ENCODE data around the gene RNASE13.
"Not testable (repeated sequence)": the region's sequence is repeated elsewhere in the genome, so short reads cannot be mapped to it uniquely, and the experiment has no call there.

The RNASE13 gene

DNA sequence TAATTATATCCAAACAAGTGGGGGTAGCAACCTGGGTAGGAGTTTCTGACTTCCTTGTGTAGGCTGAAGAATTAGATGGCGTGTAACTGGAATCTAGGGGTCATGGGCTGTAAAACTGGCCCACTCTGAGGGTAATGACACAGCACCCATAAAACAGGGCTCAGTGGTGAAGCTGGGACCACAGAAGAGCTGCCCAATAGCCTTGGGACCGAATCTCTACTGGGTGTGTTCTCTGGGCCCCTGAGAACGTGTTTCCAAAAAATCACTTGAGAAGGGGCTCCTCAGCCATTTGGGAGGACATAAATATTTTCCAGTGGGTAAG, 26.7 kb upstream of the RNASE13 start:
- no peak for DNase-seq

DNA sequence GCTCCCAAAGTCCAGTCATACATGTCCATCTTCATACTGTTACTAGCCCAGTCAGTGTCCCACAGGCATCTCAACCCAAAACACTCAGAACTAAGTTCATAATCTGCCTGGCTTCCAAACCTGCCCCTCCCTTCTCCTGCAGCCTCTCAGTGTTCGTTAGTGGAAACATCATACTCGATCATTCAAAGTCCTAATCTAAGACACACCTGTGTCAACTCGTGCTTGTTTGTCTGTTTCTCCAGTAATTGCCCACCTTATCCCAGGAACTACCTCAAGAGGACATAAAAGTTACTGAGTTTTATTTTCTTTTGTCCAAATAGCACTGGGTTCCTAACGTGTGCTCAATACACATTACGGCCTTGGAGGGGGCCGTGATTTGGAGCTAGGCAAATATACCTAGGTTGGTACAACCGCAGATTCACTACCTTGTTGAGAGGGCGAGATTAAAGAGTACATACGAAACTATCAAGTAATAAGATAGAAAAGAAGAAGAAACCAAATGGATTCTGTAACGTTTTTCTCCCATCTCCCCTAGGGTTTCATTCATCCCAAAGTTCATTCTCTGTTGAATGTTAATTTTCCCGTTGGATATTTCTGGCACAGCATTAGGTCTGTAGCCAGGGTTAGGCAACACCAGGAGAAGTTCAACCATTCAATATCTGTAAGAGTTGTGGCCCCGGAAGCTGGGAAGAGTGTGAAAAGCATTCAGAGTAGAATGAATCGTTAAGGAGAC, 26.2 kb upstream of the RNASE13 start:
- no peak for DNase-seq

DNA sequence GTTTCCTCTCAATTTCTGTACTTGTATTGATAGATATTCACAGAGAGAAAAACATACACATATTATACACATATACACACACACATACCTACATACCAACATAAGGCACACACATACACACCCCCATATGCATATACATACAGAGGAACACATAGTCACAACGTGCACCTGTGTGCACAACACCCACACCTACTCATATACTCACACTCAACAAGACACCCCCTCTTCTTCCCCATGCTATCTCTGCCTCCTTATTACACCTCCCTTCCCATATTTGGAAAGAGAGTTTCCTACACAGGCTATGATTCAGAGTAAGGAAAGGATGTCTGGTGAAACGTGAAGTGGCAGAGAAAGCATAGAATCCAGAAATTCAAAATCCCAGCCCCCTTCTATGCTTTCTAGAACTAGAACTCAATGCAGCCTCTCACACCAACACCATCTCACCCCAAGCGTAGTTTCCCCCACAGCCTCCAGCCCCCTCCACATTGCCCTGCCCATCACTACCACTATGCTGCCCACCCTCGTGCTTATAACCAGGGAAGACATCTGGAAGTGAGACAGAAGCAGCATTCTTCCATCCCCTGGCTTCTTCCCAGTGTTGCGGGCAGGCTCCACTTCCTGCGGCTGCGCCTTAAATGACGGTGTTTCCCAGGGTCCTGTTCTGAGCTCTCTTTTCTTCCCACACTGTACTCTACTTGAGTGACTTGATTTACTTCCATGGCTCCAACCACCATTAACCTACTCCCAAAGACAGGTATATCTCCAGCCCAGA, 25.4 kb upstream of the RNASE13 start:
- DNase-seq, result no peak

DNA sequence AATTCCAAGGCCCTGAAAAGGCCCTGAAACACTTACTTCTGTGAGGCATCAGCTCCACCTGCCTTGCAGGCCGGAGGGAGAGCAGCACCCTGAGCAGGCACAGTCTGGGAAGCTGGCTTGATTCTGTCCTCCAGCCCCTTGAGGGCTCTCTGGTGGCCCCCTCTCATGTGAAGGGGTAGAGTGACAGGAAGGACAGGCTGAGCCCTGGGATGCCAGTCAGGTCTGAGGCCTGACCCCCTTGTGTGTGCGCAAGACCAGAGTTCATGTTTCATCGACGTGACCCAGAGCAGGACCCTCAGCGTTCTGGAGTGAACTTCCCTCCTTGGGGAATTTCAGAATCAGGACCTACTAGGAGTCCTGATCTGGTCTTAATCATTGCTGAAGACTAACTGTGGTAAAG, 24.3 kb upstream of the RNASE13 start:
- DNase-seq, result no peak

DNA sequence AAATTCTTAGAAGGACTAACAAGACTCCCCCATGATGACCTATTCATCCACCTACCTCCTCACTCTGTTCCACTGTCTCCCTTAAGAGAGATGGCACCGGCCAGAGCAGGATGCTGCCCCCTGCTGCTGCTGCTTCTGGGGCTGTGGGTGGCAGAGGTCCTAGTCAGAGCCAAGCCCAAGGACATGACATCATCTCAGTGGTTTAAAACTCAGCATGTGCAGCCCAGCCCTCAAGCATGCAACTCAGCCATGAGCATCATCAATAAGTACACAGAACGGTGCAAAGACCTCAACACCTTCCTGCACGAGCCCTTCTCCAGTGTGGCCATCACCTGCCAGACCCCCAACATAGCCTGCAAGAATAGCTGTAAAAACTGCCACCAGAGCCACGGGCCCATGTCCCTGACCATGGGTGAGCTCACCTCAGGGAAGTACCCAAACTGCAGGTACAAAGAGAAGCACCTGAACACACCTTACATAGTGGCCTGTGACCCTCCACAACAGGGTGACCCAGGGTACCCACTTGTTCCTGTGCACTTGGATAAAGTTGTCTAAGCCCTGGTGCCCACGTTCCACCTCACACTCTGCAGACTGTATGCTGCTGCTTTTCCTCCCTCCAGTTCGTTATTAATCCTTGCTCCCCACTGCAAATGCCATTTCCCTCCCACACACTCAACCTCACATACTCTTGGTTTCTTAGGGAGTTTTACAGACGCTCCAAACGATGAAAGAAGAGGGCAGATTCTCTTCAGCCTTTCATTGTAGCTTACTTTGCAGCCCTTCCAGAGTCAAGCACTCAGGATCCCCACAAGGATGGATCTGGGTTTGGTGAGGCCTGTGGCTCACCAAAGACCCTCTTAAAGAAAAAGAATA, 23.4 kb upstream of the RNASE13 start, which contains the start of gene RNASE8:
Gene RNASE8 (plus strand): TSS at position 20 of the 873 bp plus-strand sequence. CDS start 71 bp downstream, at position 91.
- peak; percentile 21 for DNase-seq

DNA sequence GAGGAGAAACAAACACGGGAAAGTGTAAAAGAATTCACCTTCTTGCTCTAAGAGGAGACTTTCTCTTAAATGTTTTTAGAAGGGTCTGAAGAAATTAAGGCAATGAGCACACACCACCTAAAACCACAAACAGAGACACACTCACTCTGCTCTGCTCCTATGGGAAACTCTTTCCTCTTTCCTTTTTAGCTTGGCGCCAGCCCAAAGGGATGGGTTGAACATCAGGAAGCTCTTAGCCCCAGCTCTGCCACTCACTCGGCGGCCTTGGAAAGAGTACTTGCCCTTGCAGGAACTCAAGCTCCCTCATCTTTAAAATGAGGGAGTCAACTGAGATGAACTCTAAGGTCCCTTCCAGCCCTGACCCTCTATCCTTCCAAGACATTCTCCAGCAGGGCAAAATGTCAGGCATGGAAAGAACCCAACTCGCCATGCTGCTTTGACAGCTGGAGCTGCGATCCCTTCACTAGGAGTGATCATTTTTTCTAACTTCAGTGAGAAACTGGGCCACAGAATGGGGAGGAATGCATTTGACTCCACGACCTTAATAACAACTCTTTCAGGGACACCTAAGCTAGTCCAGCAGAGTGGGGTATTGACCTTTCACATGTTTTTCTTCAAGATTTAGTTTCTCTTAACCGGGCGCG, 22.0 kb upstream of the RNASE13 start:
- no peak for DNase-seq

DNA sequence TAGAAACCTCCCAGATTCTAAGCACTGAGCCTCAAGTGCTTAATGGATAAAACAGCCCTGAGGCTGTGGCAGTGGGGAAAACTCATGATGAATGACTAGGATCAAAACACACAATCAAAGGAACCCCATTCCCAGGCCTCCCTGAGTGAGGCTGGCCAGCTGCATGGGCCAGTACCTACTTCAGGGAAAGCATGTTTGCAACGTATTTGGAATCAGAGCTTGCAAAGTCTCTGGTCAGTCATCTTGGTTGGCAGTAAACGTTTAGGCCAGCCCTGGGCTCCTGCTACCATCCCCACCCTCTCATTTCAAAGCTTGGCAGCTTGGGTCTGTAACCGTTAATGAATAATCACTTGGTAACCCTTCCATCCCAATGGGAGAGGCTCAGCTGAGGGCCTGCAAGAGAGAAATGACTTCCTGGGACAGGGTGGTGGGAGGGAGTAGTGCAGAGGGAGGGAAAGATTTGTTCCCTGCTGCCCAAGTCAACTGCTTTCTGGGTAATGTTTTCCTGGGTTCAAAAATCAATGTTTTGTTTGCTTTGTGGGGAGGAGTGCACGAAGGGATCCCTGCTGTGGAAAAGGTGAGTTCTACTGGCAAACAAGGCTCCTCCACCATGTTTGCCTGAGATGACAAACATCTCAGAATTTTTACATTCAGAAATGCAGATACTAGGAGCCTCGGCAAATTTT, 21.0 kb upstream of the RNASE13 start:
- DNase-seq, result no peak

DNA sequence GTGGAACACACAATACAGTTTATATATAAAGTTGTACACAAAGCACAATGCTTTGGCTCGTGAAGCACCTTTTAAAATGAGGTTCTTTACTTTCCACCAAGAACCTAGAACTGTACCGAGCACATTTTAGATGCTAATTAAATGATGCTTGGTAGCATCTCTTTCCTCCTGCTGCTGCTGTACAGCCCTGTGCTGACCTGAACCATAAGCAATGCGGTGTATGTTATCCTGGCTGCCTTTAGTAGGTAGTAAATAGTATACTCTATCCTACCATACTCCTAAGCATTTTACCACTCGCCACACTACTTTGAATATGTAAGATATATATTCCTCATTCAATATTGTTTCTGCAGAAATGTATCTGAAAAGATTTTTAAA, 20.1 kb upstream of the RNASE13 start:
- DNase-seq, result no peak

DNA sequence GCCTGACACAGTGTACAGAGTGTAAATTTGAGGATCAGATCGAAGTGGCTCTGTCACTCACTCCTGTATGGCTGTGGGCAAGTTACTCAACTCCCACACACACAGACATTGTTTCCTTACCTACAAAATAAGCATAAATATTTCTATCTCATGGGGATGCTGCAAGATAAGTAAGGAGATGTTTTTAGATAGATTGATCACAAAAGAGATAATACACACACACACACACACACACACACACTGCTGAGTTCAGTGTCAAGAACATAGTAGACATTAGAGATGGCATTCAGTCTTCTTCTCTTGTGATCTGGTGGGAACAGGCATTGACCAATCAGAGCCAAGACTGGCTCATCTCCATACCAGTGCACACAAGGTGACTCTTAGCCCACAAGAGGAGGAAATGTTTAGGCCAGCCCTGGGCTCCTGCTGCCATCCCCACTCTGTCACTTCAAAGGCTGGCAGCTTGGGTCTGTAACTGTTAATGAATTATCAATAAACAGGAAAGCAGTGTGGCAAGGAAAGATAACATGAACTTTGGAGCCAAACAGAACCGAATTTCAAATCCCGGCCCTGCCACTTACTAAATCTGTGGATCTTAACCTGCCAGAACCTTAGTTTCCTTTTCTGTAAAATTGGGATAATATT, 19.6 kb upstream of the RNASE13 start:
- no peak for DNase-seq

DNA sequence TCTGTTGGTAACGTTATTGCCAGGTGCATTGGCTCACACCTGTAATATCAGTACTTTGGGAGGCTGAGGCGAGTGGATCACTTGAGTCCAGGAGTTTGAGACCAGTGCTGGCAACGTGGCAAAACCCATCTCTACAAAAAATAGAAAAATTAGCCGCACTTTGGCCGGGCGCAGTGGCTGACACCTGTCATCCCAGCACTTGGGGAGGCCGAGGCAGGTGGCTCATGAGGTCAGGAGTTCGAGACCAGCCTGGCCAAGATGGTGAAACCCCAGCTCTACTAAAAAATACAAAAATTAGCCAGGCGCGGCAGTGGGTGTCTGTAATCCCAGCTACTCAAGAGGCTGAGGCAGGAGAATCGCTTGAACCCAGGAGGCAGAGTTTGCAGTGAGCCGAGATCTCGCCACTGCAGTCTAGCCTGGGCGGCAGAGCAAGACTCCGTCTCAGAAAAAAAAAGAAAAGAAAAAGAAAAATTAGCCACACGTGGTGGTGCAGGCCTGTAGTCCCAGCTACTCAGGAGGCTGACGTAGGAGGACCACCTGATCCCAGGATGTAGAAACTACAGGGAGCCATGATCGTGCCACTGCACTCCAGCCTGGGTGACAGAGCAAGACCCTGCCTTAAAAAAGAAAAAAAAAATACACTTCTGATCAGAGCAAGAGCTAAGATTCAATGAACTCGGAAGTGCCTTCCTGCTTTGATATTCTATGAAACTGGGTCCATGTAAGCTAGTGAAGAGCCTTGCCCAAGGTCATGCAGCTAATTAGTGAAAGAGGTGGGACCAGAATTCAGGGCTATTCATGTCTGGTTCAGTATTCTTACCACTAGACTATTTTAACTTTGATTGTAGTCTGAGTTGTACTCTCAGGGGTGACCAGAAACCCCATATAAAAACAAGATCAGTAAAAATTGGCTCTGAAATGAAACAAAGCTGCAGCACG, 18.8 kb upstream of the RNASE13 start:
- no peak for DNase-seq

DNA sequence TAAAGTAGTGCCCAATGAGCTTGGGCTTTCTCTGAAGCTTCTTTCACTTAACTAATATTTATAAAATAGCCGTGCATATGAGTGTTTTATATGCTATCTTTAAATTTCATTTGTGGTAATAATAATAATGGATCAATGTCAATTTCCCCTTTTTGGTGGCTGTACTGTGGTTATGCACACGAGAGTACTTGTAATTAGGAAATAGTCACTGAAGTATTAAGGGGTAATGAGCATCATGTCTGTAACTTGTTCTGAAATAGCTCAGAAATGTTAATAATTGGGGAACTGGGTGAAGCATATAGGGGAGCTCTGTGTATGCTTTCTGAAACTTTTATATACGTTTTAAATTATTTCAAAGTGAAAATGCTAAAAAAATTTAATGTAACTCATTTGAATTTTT, 16.0 kb upstream of the RNASE13 start:
- DNase-seq, result peak; percentile 47

DNA sequence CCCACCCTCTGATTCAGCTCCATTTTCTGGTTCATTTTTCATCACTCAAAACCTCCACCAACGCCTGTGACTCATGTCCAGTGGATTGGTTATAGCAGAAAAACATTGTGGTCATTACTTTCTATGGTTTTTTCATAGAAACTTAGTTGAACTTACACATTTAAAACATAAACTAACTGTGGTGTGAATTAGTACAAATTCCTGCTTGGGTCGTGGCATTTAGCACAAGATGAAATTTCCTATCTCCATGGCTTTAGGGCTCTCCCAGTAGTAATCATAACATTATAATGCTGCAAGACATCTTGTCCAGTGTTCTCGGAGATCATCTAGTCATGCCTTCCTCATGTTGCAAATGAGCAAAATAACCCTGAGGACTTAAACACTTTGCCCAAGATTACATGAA, 14.7 kb upstream of the RNASE13 start:
- DNase-seq, result no peak

DNA sequence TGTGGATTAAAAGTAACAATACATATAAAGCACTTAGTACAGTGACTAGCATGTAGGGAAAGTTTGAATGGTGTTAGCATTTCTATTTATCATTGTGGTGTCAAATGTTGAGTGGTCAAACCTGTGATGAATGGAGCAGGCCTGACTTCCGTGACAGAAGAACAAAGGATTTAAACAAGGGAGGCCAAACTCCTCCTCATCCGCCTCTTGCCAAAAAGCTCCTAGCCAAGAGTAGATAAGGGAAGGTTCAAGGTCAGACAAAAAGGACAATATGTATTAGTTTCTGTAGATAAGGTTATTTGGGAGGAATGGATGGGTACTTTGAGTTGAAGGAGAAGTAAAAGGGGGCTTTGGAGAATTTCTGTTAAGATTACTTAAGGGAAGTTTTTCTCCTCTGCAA, 14.0 kb upstream of the RNASE13 start:
- no peak for DNase-seq

DNA sequence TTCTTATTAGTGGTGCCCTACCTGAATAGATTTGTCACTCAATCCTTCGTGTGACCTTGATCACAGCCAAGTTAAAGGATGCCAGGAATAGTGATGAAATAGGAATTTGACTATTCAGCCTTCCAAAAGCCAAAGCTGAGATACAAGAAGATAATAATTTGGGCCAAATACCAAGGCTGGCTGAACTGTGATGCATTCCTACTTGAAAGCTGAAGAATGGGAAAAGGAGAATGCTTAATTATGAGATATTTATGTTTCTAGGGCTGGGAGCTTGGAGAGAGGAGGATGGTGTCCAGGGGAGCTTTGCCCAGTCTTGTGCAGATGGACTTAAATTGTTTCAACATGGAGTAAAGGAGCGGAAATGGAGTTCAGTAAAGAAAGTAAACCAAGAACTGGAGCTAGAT, 12.8 kb upstream of the RNASE13 start:
- DNase-seq, result no peak

DNA sequence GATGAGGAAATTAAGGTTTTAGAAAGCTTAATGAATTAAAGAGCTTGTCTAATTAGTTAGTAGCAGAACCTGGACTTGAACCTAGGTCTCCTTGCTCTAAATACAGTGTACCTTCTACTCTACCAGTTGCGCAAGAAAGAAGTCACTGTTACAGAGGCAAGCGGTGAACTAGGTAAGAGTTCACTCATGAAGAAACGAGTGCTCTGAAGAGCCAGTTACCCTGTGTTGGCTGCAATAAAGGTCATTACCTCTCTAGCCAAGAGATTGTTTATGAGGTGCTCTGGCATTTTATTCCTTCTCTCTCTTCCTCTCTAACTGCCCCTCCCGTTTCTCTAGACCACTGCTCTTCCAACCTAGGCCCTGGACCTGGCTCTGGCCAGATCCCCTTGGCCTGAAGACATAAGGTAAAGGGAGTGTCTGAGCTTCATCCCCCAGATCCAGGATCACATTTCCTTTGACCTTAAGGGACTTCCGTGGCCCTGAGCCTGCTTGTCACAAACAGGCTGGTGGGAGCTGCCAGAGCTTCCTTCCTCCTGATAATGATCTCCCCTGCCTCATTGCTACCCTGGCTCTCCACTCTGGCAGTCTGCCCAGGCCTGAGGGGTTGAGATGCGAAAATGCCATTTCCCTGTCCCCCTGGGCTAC, 9.5 kb upstream of the RNASE13 start:
- DNase-seq, result no peak

DNA sequence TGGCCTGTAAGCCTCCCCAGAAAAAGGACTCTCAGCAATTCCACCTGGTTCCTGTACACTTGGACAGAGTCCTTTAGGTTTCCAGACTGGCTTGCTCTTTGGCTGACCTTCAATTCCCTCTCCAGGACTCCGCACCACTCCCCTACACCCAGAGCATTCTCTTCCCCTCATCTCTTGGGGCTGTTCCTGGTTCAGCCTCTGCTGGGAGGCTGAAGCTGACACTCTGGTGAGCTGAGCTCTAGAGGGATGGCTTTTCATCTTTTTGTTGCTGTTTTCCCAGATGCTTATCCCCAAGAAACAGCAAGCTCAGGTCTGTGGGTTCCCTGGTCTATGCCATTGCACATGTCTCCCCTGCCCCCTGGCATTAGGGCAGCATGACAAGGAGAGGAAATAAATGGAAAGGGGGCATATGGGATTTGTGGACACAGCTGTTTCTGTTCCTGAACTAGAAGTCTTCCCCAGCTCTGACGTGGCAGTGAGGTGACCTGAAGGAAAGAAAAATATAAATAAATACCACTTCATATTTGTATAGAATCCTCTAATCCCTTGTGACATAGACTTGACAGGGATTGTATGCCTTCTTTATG, 8.9 kb upstream of the RNASE13 start:
- no peak for DNase-seq

DNA sequence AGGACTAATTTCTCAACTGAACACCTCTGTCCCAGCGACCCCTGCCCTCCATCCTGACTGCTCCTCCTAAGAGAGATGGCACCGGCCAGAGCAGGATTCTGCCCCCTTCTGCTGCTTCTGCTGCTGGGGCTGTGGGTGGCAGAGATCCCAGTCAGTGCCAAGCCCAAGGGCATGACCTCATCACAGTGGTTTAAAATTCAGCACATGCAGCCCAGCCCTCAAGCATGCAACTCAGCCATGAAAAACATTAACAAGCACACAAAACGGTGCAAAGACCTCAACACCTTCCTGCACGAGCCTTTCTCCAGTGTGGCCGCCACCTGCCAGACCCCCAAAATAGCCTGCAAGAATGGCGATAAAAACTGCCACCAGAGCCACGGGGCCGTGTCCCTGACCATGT, 8.3 kb upstream of the RNASE13 start:
- DNase-seq, result peak; percentile 27

DNA sequence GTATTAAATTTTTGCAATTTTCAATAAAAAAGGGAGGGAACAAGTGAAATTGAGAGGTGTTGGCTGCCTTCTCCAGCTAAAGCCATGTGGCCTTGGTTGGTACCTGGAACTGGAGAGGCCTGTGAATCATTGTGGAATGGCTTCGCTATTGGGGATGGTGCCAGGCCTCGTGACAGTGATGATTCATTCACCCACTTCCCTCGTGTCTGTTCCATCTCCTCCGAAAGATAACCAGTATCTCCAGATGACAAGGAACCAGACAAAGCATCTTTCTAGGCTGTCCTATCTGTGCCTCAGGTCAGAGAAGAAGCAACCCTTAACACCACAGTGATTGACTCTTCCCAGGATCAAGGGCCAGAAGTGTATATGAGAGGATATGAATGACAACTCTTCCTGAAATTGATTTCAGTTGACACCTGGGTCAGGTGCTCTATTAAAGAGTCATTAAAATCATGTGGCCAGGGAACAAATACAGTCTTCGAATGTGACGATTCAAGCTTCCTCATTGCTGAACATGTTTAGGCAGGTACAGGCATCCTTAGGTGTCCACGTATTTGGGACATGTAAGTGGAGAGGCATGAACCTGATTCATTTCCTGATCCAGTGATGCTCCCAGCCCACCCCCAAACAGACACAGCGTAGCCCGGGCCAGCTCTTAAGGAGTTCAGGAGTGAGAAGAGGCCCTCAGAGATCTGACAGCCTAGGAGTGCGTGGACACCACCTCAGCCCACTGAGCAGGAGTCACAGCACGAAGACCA, 7.2 kb upstream of the RNASE13 start, which contains the start of gene RNASE7:
Gene RNASE7 (plus strand): TSS at position 687 of the 758 bp plus-strand sequence. CDS start 631 bp downstream, outside the sequence.
- DNase-seq, result peak; percentile 39

DNA sequence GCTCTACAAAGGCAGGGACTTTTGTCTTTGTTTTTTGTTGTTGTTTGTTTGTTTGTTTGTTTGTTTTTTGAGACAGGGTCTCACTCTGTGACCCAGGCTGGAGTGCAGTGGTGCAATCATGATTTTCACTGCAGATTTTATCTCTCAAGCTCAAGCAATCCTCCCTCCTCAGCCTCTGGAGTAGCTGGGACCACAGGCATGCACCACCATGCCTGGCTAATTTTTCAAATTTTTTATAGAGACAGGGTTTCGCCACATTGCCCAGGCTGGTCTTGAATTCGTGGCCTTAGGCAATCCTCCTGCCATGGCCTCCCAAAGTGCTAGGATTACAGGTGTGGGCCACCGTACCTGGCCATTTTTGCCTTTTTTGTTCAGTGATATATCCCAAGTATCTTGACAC, 6.3 kb upstream of the RNASE13 start:
- not testable (repeated sequence) for DNase-seq

All from inflammatory macrophage treated with lipopolysaccharide for 4 hours (primary cell).